A549 (cell line): ENCODE data around the gene FARP2.

ENCODE experiments used
- CEBPB ChIP-seq, 2 experiments: fragments of >200 bp in 1 of 2; sonication (Bioruptor Twin) in 1 of 2; formaldehyde crosslinking in 1 of 2; IDR thresholded peaks; 2 replicates each; pipeline ENCODE4 v1.6.1; 2012 to 2016
- CTCF ChIP-seq: fragments of >200 bp; sonication (Bioruptor Twin); formaldehyde crosslinking; IDR thresholded peaks from 3 replicates; pipeline ENCODE4 v1.5.1; 2016
- MAFK ChIP-seq: fragments of 450-650 bp; IDR thresholded peaks from 2 replicates; pipeline ENCODE4 v1.6.1; 2014; ENCODE audit not compliant: partially characterized antibody
- MAZ ChIP-seq: fragments of 150-350 bp; IDR thresholded peaks from 2 replicates; pipeline ENCODE4 v1.6.1; 2014; ENCODE audit warnings: antibody characterized with exemption, low read depth, low read length, borderline replicate concordance
- PHF8 ChIP-seq: fragments of 200-600 bp; sonication (generic); IDR thresholded peaks from 2 replicates; pipeline ENCODE4 v1.6.1; 2016; ENCODE audit warnings: low read depth, mild to moderate bottlenecking, antibody characterized with exemption, moderate library complexity, borderline replicate concordance
- POLR2A ChIP-seq: IDR thresholded peaks from 2 replicates; pipeline ENCODE4 v1.6.1; 2012; ENCODE audit warnings: mild to moderate bottlenecking, low read length
- RCOR1 ChIP-seq: fragments of 150-350 bp; IDR thresholded peaks from 2 replicates; pipeline ENCODE4 v1.6.1; 2014; ENCODE audit warnings: antibody characterized with exemption, low read length, low read depth
- RFX5 ChIP-seq: fragments of 450-650 bp; IDR thresholded peaks from 2 replicates; pipeline ENCODE4 v1.7.1; 2014; ENCODE audit warnings: antibody characterized with exemption, mild to moderate bottlenecking, moderate library complexity

- no peak for TF ChIP-seq RCOR1
- no peak for TF ChIP-seq CTCF
- TF ChIP-seq RFX5, result no peak
- no peak for TF ChIP-seq POLR2A
- no peak for TF ChIP-seq PHF8
- TF ChIP-seq MAZ, result no peak
- no peak for TF ChIP-seq CEBPB (IDR thresholded peaks at IDR 0.05)
- no peak for TF ChIP-seq MAFK
Measured at GRCh38 chr2:241495172-241496002, 139.3 kb downstream of the FARP2 start.
